Liver (tissue), 9 donors: ENCODE data around the gene TSHR. TPM values are rescaled to one million over a fixed set of nuclear protein-coding genes. Genes with fewer than 3 reads are reported as not detected.

Experiments used
- DNase-seq: peaks from one replicate; pipeline ENCODE4 v3.0.0-alpha.2; 2017; ENCODE audit warnings: low spot score
- H3K27ac ChIP-seq, 2 donors: one replicate each; pipeline ENCODE4 v1.7.0; 2013; ENCODE audit warnings: inconsistent platforms in 2 of 2, low read length in 2 of 2, control low read depth in 1 of 2, low read depth in 1 of 2, mild to moderate bottlenecking in 1 of 2
- H3K27me3 ChIP-seq, 4 donors: one replicate each; pipeline versions ENCODE4 v1.6.1 to v1.7.0; 2013; ENCODE audit warnings: low read length in 3 of 4, inconsistent platforms in 1 of 4, mild to moderate bottlenecking in 1 of 4, moderate library complexity in 1 of 4; ENCODE audit not compliant: control insufficient read depth in 4 of 4, insufficient read depth in 4 of 4
- H3K36me3 ChIP-seq, 4 donors: one replicate each; pipeline versions ENCODE4 v1.6.1 to v1.7.0; 2013; ENCODE audit warnings: low read length in 3 of 4, mild to moderate bottlenecking in 3 of 4, low read depth in 1 of 4, moderate library complexity in 1 of 4; ENCODE audit not compliant: control insufficient read depth in 4 of 4, insufficient read depth in 3 of 4
- H3K4me1 ChIP-seq, 4 donors: one replicate each; pipeline versions ENCODE4 v1.6.1 to v1.7.0; 2013; ENCODE audit warnings: low read length in 3 of 4, mild to moderate bottlenecking in 3 of 4, moderate library complexity in 1 of 4; ENCODE audit not compliant: control insufficient read depth in 4 of 4, insufficient read depth in 4 of 4
- H3K4me3 ChIP-seq, 3 donors: one replicate each; pipeline versions ENCODE4 v1.6.1 to v1.7.0; 2013; ENCODE audit warnings: low read length in 3 of 3, control low read depth in 1 of 3, low read depth in 1 of 3, mild to moderate bottlenecking in 1 of 3
- H3K9ac ChIP-seq, 2 donors: one replicate each; pipeline ENCODE4 v1.7.0; 2013; ENCODE audit warnings: low read length in 2 of 2, mild to moderate bottlenecking in 2 of 2, moderate library complexity in 2 of 2, control low read depth in 1 of 2, low read depth in 1 of 2
- H3K9me3 ChIP-seq, 4 donors: one replicate each; pipeline versions ENCODE4 v1.6.1 to v1.7.0; 2013; ENCODE audit warnings: low read length in 3 of 4; ENCODE audit not compliant: control insufficient read depth in 4 of 4
- CTCF ChIP-seq: fragments of 150-350 bp; IDR thresholded peaks from 2 replicates; pipeline ENCODE4 v1.5.1; 2017; ENCODE audit warnings: improper control_type of control experiment, low read depth, low read length; ENCODE audit not compliant: missing input control
- EGR1 ChIP-seq, 2 donors: IDR thresholded peaks; 2 replicates each; pipeline ENCODE4 v1.6.1; 2016 to 2018; ENCODE audit warnings: antibody characterized with exemption in 2 of 2, low read depth in 2 of 2
- FOXA1 ChIP-seq: IDR thresholded peaks from 2 replicates; pipeline ENCODE4 v1.6.1; 2016; ENCODE audit warnings: antibody characterized with exemption
- FOXA2 ChIP-seq: IDR thresholded peaks from 2 replicates; pipeline ENCODE4 v1.6.1; 2016; ENCODE audit warnings: antibody characterized with exemption
- GABPA ChIP-seq, 2 donors: IDR thresholded peaks in 1 of 2; conservative IDR thresholded peaks in 1 of 2; 2 replicates each; pipeline ENCODE4 v1.6.1; 2016; ENCODE audit warnings: antibody characterized with exemption in 2 of 2, mild to moderate bottlenecking in 1 of 2, moderate library complexity in 1 of 2
- HNF4A ChIP-seq, 2 donors: conservative IDR thresholded peaks; 2 replicates each; pipeline ENCODE4 v1.6.1; 2016; ENCODE audit warnings: antibody characterized with exemption in 2 of 2, mild to moderate bottlenecking in 2 of 2
- HNF4G ChIP-seq: IDR thresholded peaks from 2 replicates; pipeline ENCODE4 v1.6.1; 2016; ENCODE audit warnings: antibody characterized with exemption
- JUND ChIP-seq, 2 donors: IDR thresholded peaks; 2 replicates each; pipeline ENCODE4 v1.6.1; 2016; ENCODE audit warnings: antibody characterized with exemption in 2 of 2
- MAX ChIP-seq: IDR thresholded peaks from 2 replicates; pipeline ENCODE4 v1.6.1; 2016; ENCODE audit warnings: antibody characterized with exemption
- NR2F2 ChIP-seq: IDR thresholded peaks from 2 replicates; pipeline ENCODE4 v1.6.1; 2016; ENCODE audit warnings: antibody characterized with exemption
- RAD21 ChIP-seq, 2 donors: IDR thresholded peaks; 2 replicates each; pipeline ENCODE4 v1.6.1; 2016; ENCODE audit warnings: antibody characterized with exemption in 2 of 2, mild to moderate bottlenecking in 2 of 2
- REST ChIP-seq: IDR thresholded peaks from 2 replicates; pipeline ENCODE4 v1.6.1; 2016; ENCODE audit warnings: antibody characterized with exemption, mild to moderate bottlenecking
- RXRA ChIP-seq, 2 donors: IDR thresholded peaks; 2 replicates each; pipeline ENCODE4 v1.6.1; 2017 to 2018; ENCODE audit warnings: antibody characterized with exemption in 2 of 2, mild to moderate bottlenecking in 1 of 2
- SP1 ChIP-seq: IDR thresholded peaks from 2 replicates; pipeline ENCODE4 v1.6.1; 2018; ENCODE audit warnings: antibody characterized with exemption, mild to moderate bottlenecking
- TAF1 ChIP-seq: conservative IDR thresholded peaks from 2 replicates; pipeline ENCODE4 v1.6.1; 2016; ENCODE audit warnings: antibody characterized with exemption, mild to moderate bottlenecking
- YY1 ChIP-seq: IDR thresholded peaks from 2 replicates; pipeline ENCODE4 v1.6.1; 2016; ENCODE audit warnings: antibody characterized with exemption, mild to moderate bottlenecking
- WGBS: extraction: QIAGEN DNeasy Blood & Tissue Kit; methylation state at CpG from one replicate; pipeline ENCODE4 v1.1.7; 2013; 5-methylcytosine and 5-hydroxymethylcytosine counted together
- polyA plus RNA-seq, 2 donors: library from polyadenylated mRNA; stranded (reverse) in 1 of 2; unstranded in 1 of 2; fragments of 200-250 nt in 1 of 2; fragments of >200 nt in 1 of 2; fragmentation: Nextera tagmentation in 1 of 2; extraction: Ambion mirVana in 1 of 2; gene quantifications; one replicate each; pipeline versions ENCODE4 v1.2.1 to v1.2.3, GENCODE V29; 2013 to 2015
- total RNA-seq, 2 donors: library from RNA; depleted of rRNA; stranded (reverse); fragments of >200 nt; gene quantifications; one replicate each; pipeline ENCODE4 v1.2.3, GENCODE V29; 2014
- TF ChIP-seq, protein P1 (sequence below): IDR thresholded peaks from 2 replicates; pipeline ENCODE4 v1.6.1; 2016; ENCODE audit warnings: antibody characterized with exemption
- TF ChIP-seq, protein P2 (sequence below): IDR thresholded peaks from 2 replicates; pipeline ENCODE4 v1.6.1; 2016; ENCODE audit warnings: antibody characterized with exemption
- donor health status: healthy.
- donor health status: healthy.
- donor health status: healthy.
- donor health status: healthy.
- donor health status: healthy.

The TSHR gene
- total and polyA plus RNA-seq, 4 donors = 0.08 to 3.2 TPM; not detected in 2

DNA sequence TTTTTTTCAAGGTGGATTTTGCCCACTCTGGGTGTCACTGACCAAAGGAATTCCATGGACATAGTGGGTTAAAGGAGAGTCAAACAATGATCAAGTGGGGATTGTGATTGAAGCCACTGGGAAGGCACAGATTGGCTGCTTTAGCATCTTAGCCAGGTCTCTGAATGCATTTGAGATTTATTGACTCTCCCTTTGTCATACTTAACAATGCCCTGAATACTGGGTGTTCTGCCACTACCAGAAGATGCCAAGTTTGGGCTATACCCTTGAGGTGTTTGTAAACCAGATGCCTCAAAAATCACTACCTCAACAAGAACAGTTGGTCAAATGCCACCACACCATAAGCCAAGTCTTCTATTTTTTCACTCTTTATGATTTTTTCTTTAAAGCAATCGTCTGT, 150.5 kb downstream of the TSHR start:
- 84% methylated on average over 1 of the region's 1 CpG for WGBS
- no peaks in the 10 kb centered on the region for H3K9me3 ChIP-seq
- H3K4me3 ChIP-seq = no peak overlapping the region
- no peak overlapping the region for H3K9ac ChIP-seq
- no peak for DNase-seq
- TF ChIP-seq YY1 (no peak), CTCF (no peak), FOXA1 (no peak), FOXA2 (no peak), SP1 (no peak), RXRA (IDR thresholded peaks at IDR 0.05) (no peak), JUND (IDR thresholded peaks at IDR 0.05) (no peak), NR2F2 (no peak), GABPA (IDR thresholded peaks at IDR 0.05 in 1 of 2, conservative IDR thresholded peaks at IDR 0.05 in 1 of 2) (no peak), REST (no peak), EGR1 (IDR thresholded peaks at IDR 0.05; ENCODE audit: low read depth in 2 of 2) (no peak), RAD21 (IDR thresholded peaks at IDR 0.05) (no peak), HNF4G (no peak), TAF1 (no peak), HNF4A (conservative IDR thresholded peaks at IDR 0.05) (no peak), MAX (no peak)
- TF ChIP-seq, protein P1, sequence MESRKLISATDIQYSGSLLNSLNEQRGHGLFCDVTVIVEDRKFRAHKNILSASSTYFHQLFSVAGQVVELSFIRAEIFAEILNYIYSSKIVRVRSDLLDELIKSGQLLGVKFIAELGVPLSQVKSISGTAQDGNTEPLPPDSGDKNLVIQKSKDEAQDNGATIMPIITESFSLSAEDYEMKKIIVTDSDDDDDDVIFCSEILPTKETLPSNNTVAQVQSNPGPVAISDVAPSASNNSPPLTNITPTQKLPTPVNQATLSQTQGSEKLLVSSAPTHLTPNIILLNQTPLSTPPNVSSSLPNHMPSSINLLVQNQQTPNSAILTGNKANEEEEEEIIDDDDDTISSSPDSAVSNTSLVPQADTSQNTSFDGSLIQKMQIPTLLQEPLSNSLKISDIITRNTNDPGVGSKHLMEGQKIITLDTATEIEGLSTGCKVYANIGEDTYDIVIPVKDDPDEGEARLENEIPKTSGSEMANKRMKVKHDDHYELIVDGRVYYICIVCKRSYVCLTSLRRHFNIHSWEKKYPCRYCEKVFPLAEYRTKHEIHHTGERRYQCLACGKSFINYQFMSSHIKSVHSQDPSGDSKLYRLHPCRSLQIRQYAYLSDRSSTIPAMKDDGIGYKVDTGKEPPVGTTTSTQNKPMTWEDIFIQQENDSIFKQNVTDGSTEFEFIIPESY = no peak
- TF ChIP-seq, protein P2, sequence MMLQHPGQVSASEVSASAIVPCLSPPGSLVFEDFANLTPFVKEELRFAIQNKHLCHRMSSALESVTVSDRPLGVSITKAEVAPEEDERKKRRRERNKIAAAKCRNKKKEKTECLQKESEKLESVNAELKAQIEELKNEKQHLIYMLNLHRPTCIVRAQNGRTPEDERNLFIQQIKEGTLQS = no peak
- peaks cover 0 to 20% (median 4%) of the 10 kb centered on the region in 4 donors for H3K36me3 ChIP-seq
- H3K4me1 ChIP-seq = peaks cover 0 to 2% (median 0%) of the 10 kb centered on the region in 4 donors
- H3K27ac ChIP-seq = no peak overlapping the region
- H3K27me3 ChIP-seq = no peaks in the 10 kb centered on the region
